ENCODE measurements around the gene DRD1.

DRD1 gene

GRCh38 chr5:175460552-175460951 is 16.6 kb upstream of the DRD1 start:
- no peak for TF ChIP-seq GATA3 (IDR thresholded peaks at IDR 0.05; ENCODE audit: low read depth, low read length)
- TF ChIP-seq GATA2 (IDR thresholded peaks at IDR 0.05; ENCODE audit: low read depth, low read length), result no peak

- TF ChIP-seq GATA3 (IDR thresholded peaks at IDR 0.05; ENCODE audit: low read depth, low read length) (no peak), GATA2 (IDR thresholded peaks at IDR 0.05; ENCODE audit: low read depth, low read length) (no peak)
Observed at GRCh38 chr5:175460126-175460525, 16.1 kb upstream of the DRD1 start.

GRCh38 chr5:175457466-175457865 is 13.5 kb upstream of the DRD1 start:
- TF ChIP-seq GATA2 (IDR thresholded peaks at IDR 0.05; ENCODE audit: low read depth, low read length) (no peak), GATA3 (IDR thresholded peaks at IDR 0.05; ENCODE audit: low read depth, low read length) (no peak)

- no peak for TF ChIP-seq GATA2 (IDR thresholded peaks at IDR 0.05; ENCODE audit: low read depth, low read length)
- TF ChIP-seq GATA3 (IDR thresholded peaks at IDR 0.05; ENCODE audit: low read depth, low read length), result no peak
Observed at GRCh38 chr5:175456105-175456742, 12.2 kb upstream of the DRD1 start.

- TF ChIP-seq GATA3 (IDR thresholded peaks at IDR 0.05; ENCODE audit: low read depth, low read length), result no peak
- TF ChIP-seq GATA2 (IDR thresholded peaks at IDR 0.05; ENCODE audit: low read depth, low read length), result no peak
Observed at GRCh38 chr5:175452166-175452565, 8.2 kb upstream of the DRD1 start.

GRCh38 chr5:175448276-175448675 is 4.3 kb upstream of the DRD1 start:
- TF ChIP-seq GATA2 (IDR thresholded peaks at IDR 0.05; ENCODE audit: low read depth, low read length) (no peak), GATA3 (IDR thresholded peaks at IDR 0.05; ENCODE audit: low read depth, low read length) (no peak)

GRCh38 chr5:175447571-175447970 is 3.6 kb upstream of the DRD1 start:
- TF ChIP-seq GATA2 (IDR thresholded peaks at IDR 0.05; ENCODE audit: low read depth, low read length) (no peak; the same call in 1 of the 2 replicates), GATA3 (IDR thresholded peaks at IDR 0.05; ENCODE audit: low read depth, low read length) (no peak)

- TF ChIP-seq GATA3 (IDR thresholded peaks at IDR 0.05; ENCODE audit: low read depth, low read length) (no peak), GATA2 (IDR thresholded peaks at IDR 0.05; ENCODE audit: low read depth, low read length) (no peak)
Observed at GRCh38 chr5:175444905-175445456, 999 bp upstream of the DRD1 start.

- TF ChIP-seq GATA3 (IDR thresholded peaks at IDR 0.05; ENCODE audit: low read depth, low read length) (no peak), GATA2 (IDR thresholded peaks at IDR 0.05; ENCODE audit: low read depth, low read length) (no peak)
Observed at GRCh38 chr5:175443514-175444059, 395 bp downstream of the DRD1 start.

- no peak for TF ChIP-seq GATA2 (IDR thresholded peaks at IDR 0.05; ENCODE audit: low read depth, low read length)
- no peak for TF ChIP-seq GATA3 (IDR thresholded peaks at IDR 0.05; ENCODE audit: low read depth, low read length)
Observed at GRCh38 chr5:175438234-175438857, 5.6 kb downstream of the DRD1 start.

GRCh38 chr5:175436359-175436758 is 7.6 kb downstream of the DRD1 start:
- TF ChIP-seq GATA2 (IDR thresholded peaks at IDR 0.05; ENCODE audit: low read depth, low read length) (no peak), GATA3 (IDR thresholded peaks at IDR 0.05; ENCODE audit: low read depth, low read length) (no peak)

- TF ChIP-seq GATA3 (IDR thresholded peaks at IDR 0.05; ENCODE audit: low read depth, low read length) (no peak), GATA2 (IDR thresholded peaks at IDR 0.05; ENCODE audit: low read depth, low read length) (no peak)
Observed at GRCh38 chr5:175434800-175435199, 9.2 kb downstream of the DRD1 start.

GRCh38 chr5:175427762-175428161 is 16.2 kb downstream of the DRD1 start:
- TF ChIP-seq GATA3 (IDR thresholded peaks at IDR 0.05; ENCODE audit: low read depth, low read length) (no peak), GATA2 (IDR thresholded peaks at IDR 0.05; ENCODE audit: low read depth, low read length) (no peak)

GRCh38 chr5:175422058-175422457 is 21.9 kb downstream of the DRD1 start:
- no peak for TF ChIP-seq GATA2 (IDR thresholded peaks at IDR 0.05; ENCODE audit: low read depth, low read length)
- no peak for TF ChIP-seq GATA3 (IDR thresholded peaks at IDR 0.05; ENCODE audit: low read depth, low read length)

GRCh38 chr5:175420383-175420782 is 23.6 kb downstream of the DRD1 start:
- no peak for TF ChIP-seq GATA3 (IDR thresholded peaks at IDR 0.05; ENCODE audit: low read depth, low read length)
- TF ChIP-seq GATA2 (IDR thresholded peaks at IDR 0.05; ENCODE audit: low read depth, low read length), result no peak
